Middle frontal gyrus (tissue), 1 donor: ENCODE data around the gene CGB5.
"Not testable (repeated sequence)": the region's sequence is repeated elsewhere in the genome, so short reads cannot be mapped to it uniquely, and the experiment has no call there.

Experiments used
- DNase-seq: peaks from one replicate; pipeline ENCODE4 v3.0.0-alpha.2; 2015; ENCODE audit warnings: low spot score; ENCODE audit errors: extremely low spot score

Gene CGB5

DNA sequence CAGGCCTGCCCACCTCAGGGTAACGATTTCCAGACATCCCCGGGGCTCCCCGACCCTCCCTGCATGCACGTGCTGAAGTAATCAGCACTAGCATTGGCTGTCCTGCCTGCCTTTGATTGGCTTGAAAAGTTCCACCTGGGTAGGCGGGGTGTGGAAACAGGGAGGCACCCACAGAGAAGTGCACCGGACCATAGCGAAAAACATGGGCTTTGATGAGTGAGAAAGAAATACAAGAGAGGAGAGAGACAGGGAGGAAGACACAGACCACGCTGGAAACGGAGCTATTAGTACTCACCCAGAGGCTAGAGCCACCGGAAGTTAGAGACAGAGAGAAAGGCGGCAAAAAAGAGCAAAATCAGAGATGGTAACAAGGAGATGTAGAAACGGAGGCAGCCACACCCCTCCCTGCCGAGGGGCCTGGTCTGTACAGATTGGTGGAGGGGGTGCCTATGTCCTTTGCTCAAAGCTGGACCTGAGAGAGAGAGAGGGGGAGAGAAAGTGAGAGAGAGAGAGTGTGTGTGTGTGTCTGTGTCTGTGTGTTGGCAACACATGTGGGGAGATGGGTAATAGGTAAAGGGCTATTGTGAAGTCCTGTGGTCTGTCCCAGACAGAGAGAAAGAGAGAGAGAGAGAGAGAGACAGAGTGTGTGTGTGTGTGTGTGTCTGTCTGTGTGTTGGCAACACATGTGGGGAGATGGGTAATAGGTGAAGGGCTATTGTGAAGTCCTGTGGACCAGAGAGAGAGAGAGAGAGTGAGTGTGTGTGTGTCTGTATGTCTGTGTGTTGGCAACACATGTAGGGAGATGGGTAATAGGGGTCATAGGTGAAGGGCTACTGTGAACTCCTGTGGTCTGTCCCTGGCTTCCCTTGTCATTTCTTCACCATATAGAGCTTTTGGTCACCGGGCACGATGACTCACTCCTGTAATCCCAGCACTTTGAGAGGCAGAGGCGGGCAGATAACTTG is 22.4 kb upstream of the CGB5 start:
- no peak for DNase-seq

GRCh38 chr19:49022116-49022515 is 21.5 kb upstream of the CGB5 start:
- DNase-seq, result no peak

GRCh38 chr19:49024233-49024632 is 19.4 kb upstream of the CGB5 start, which contains the start of gene CGB3:
TSS of gene CGB3 (minus strand) at chr19:49024333. CDS start at chr19:49023971, 362 bp downstream.
- not testable (repeated sequence) for DNase-seq

GRCh38 chr19:49025088-49025487 is 18.6 kb upstream of the CGB5 start:
- DNase-seq, result not testable (repeated sequence)

DNA sequence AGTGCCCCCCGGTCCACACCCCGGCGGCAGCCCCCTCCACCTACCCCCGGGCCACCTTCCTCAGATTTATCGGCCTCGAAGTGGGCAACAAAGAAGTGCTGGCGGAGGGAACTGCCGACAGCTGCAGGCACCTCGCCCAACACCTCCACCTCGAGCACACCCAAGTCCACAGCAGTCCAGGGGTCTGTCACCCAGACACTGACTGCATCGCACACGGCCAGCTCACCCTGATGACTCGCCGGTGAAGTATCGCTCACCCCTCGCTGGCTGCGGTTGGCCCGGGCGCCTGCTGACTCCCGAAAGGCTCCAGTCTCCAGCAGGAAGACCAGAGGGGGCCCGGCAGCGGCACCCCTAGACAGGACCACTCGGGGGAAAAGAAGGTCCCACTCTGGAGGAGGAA is 18.0 kb upstream of the CGB5 start:
- not testable (repeated sequence) for DNase-seq

- DNase-seq, result not testable (repeated sequence)
Measured at GRCh38 chr19:49028686-49029085, 15.0 kb upstream of the CGB5 start.

DNA sequence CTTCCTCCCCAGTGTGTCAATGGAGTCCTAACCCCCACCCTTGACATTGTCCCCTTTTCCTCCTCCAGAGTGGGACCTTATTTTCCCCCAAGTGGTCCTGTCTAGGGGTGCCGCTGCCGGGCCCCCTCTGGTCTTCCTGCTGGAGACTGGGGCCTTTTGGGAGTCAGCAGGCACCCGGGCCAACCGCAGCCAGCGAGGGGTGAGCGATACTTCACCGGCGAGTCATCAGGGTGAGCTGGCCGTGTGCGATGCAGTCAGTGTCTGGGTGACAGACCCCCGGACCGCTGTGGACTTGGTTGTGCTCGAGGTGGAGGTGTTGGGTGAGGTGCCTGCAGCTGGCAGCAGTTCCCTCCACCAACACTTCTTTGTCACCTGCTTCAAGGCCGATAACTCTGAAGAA is 13.9 kb upstream of the CGB5 start:
- not testable (repeated sequence) for DNase-seq

GRCh38 chr19:49030323-49030722 is 13.3 kb upstream of the CGB5 start:
- DNase-seq, result not testable (repeated sequence)

DNA sequence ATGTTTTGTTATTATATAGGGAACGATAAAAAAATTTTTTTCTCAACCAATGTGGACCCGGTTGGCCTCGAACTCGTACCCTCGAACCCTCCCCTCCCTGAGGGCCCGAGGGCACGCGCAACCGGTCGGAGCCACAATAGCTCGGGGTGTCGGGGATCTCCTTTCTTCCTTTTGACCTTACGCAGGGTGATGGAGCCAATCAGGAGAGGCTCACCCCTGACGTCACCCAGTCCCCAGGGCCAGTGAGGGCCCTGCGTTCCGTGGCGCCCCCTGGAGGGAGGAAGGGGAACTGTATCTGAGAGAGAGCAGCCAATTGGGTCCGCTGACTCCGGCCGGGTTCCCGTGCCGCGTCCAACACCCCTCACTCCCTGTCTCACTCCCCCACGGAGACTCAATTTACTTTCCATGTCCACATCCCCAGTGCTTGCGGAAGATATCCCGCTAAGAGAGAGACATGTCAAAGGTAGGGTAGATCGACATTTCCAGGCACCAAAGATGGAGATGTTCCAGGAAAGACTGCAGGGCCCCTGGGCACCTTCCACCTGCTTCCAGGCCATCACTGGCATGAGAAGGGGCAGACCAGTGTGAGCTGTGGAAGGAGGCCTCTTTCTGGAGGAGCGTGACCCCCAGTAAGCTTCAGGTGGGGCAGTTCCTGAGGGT is 11.9 kb upstream of the CGB5 start, which contains the start of gene CGB2:
CGB2 (plus strand) TSS at position 249 of the 660 bp plus-strand sequence; CDS start at position 455, 206 bp downstream.
- DNase-seq, result not testable (repeated sequence)

DNA sequence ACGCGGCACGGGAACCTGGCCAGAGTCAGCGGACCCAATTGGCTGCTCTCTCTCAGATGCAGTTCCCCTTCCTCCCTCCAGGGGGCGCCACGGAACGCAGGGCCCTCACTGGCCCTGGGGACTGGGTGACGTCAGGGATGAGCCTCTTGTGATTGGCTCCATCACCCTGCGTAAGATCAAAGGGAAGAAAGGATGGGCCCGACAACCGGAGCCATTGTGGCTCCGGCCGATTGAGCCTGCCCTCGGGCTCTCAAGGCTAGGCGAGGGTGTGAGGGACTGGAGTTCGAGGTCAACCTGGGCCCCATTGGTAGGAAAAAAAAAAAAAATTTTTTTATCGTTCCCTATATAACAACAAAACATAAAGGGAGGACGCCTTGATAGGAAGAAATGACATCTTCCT is 6.8 kb upstream of the CGB5 start, which contains the start of gene CGB1:
CGB1 (minus strand) TSS at position 81 of the 400 bp plus-strand sequence. CDS start 184 bp downstream, outside the sequence.
- DNase-seq, result not testable (repeated sequence)

- not testable (repeated sequence) for DNase-seq
Measured at GRCh38 chr19:49038111-49038510, 5.5 kb upstream of the CGB5 start.

GRCh38 chr19:49038557-49039276 is 4.9 kb upstream of the CGB5 start:
- not testable (repeated sequence) for DNase-seq

GRCh38 chr19:49039736-49040135 is 3.9 kb upstream of the CGB5 start:
- DNase-seq, result not testable (repeated sequence)

- DNase-seq, result no peak
Measured at GRCh38 chr19:49042177-49042576, 1.5 kb upstream of the CGB5 start.

GRCh38 chr19:49042666-49043065 is 982 bp upstream of the CGB5 start:
- DNase-seq, result not testable (repeated sequence)

DNA sequence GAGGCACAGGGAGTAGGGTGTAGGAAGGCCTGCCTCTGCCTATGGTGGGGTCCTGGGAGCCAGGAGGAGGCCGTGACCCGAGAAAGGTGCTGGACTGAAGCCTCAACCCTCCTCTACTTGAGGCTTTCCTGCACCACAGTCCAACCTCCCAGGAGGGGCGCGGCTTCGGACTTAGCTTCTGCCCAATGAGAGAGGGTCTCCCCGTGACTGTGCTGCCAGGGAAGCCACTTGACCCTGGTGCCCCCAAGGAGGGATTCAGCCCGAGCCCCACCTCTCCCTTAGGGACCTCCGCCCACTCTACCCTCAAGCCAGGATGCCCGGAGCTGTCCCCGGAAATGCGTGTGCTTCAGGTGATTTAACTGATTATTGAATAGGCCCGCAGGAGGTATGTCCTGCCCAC is 5.4 kb downstream of the CGB5 start, which contains the start of gene CGB8:
CGB8 (minus strand) TSS at position 101 of the 400 bp plus-strand sequence. CDS start 372 bp downstream, outside the sequence.
- DNase-seq, result not testable (repeated sequence)

DNA sequence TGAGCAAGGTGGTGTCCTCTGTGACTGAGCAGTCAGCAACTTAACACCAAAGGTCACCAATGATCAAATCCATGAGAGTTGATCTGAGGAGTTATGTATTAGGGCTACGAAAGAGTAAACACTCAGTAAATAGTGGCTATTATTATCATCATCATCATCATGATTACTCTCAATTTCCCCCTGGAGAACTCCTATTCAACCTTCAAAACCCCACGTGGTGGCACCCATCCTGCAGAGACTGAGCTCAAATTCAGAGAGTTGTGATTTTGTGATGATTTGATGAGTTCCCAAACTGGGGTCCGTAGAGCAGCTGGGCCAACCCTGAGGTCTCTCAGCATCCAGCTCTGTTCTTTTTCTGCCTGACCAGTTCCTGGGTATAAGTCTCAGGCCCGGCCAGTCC is 6.2 kb downstream of the CGB5 start:
- not testable (repeated sequence) for DNase-seq

GRCh38 chr19:49050376-49051033 is 6.9 kb downstream of the CGB5 start:
- DNase-seq, result not testable (repeated sequence)

DNA sequence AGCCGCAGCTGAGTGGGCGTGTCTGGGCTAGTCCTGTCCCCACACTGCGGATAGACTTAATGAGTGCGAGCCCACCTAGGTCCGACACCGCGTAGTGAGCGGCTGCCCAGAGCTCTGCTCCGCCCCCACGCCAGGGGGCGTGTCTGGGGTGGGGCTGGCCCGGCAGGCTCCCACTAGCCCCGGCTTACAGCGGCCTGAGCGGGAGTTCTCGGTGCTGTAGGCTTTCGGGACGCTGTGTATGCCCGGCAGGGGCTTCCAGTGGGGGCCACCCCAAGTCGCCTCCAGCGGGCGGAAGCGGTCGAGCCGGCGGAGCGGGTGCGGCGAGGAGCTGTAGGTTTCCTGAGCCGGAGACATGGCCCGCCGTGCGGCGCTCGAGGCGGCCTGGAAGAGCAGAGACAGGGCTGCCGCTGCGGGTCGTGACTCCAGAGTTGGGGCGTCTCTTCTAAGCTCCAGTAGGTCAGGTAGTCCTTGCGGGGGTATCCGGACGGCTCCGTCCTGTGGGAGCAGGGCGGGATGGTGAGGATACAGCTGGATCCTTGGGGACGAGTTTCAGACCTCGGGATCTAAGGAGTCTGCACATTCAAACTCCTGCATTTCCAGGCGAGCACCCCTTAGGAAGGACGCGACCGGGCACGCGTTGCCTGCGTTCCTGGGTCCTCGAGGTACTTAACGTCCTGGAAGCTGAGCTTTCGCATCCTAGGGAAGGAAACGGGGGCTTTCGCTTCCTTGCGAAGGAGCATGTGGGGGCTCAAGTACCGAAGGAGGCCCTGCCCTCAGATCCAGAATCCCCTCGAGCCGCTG is 12.7 kb downstream of the CGB5 start:
- DNase-seq, result no peak
